ENCODE results near the gene BAZ1B.
"Not testable (repeated sequence)": the region's sequence is repeated elsewhere in the genome, so short reads cannot be mapped to it uniquely, and the experiment has no call there.

Gene BAZ1B, protein sequence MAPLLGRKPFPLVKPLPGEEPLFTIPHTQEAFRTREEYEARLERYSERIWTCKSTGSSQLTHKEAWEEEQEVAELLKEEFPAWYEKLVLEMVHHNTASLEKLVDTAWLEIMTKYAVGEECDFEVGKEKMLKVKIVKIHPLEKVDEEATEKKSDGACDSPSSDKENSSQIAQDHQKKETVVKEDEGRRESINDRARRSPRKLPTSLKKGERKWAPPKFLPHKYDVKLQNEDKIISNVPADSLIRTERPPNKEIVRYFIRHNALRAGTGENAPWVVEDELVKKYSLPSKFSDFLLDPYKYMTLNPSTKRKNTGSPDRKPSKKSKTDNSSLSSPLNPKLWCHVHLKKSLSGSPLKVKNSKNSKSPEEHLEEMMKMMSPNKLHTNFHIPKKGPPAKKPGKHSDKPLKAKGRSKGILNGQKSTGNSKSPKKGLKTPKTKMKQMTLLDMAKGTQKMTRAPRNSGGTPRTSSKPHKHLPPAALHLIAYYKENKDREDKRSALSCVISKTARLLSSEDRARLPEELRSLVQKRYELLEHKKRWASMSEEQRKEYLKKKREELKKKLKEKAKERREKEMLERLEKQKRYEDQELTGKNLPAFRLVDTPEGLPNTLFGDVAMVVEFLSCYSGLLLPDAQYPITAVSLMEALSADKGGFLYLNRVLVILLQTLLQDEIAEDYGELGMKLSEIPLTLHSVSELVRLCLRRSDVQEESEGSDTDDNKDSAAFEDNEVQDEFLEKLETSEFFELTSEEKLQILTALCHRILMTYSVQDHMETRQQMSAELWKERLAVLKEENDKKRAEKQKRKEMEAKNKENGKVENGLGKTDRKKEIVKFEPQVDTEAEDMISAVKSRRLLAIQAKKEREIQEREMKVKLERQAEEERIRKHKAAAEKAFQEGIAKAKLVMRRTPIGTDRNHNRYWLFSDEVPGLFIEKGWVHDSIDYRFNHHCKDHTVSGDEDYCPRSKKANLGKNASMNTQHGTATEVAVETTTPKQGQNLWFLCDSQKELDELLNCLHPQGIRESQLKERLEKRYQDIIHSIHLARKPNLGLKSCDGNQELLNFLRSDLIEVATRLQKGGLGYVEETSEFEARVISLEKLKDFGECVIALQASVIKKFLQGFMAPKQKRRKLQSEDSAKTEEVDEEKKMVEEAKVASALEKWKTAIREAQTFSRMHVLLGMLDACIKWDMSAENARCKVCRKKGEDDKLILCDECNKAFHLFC (N-terminal part only)

DNA sequence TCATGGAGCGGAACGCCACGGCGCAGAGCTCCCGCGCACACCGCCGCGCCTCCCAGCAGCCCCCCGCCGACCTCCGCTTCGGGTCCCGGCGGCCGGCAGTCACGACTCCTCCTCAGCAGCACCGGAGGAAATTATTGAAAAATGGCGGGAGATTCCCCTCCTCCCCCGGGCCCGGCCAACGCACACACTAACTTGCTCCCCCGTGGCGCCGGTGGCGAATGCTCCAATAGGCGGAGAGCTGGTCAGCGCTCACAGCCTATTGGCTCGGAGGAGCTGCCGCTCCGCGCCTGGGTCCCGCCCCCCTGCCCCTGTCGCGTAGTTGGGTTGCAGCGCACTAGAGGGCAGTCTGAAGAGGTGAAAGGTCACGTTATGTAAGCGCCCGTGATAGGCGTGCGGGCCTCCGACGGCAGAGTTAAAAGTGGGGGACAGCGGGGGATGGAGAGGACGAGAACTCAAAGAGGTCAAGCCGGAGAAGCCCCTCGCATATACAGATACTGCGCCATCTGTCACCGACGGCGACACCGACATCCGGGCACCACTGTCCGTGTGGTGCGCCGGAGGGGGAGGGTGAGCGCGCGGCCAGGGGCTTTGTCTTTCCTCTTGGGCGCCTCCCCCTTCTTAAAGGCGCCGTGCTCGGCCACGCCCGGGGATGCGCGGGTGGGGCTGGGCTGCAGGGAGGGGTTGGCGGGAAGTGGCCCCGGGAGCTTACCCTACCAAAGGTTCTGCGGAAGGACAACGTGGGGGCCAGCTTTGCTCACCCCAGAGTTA lies at the start of gene BAZ1B:
TSS of gene BAZ1B (minus strand) at position 189 of the 768 bp plus-strand sequence. CDS start 360 bp downstream, outside the sequence.
- peak; percentile 88 for DNase-seq

DNA sequence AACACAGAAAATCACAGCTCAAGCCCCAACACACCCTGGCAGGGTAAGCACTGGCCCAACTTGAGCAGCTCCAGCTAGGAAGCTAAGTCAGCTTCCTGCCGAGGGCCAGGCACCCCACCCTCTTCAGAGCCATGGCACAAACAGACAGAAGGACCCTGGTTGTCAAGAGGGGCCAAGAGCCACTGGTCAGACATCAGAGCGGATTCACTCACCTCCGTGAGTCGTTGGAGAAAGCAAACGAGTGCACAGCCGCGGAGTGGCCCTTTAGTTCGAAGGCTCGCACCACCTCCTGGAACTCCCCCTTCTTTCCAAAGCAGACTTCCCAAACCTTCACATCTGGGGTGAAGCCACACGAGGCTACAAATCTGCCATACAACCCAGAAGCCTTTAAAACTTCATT lies 48.9 kb upstream of the BAZ1B start:
- DNase-seq, result no peak

DNA sequence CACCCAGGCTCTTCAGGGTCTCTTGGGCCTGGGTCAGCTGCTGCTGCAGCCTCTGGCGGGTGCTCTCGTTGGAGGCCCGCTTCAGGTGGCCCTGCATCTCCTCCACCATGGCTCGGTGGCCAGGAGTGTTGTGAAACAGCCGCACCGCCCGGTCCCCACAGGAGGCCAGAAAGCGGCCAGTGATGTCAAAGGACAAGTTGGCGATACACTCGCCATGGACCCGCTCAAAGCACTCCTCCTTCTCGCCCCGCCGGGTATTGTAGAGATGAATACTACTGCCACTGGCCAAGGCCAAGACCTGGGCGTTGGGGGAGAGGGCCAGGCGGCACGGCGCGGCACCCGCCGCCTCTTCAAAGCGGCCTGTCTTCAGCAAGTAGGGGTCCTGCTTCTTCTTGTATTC lies 48.4 kb upstream of the BAZ1B start:
- no peak for DNase-seq

DNA sequence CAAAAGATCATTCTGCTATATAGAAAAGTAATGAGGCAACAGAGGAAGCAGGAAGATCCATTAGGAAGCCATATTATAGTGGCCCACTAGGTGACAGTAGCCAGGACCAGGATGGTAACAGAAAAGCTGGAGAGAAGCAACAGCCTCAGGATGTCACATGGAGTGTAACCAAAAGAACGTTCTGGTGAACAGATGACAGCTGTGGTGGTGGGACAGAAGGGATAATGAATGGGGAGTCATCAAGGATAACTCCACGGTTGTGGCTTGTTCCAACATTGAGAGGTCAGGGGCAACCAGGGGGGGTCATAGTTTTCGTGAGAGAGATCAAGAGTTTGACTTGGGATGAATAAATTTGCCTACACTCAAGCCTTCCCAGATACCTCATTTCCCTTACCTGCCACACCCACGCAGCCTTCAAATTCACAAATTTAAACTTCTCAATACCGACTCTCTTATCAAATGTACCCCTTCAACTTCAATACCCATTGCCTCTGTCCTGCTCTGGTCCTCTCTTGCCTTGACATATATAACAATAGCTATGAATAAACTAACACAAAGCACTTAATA lies 47.0 kb upstream of the BAZ1B start:
- DNase-seq, result no peak

DNA sequence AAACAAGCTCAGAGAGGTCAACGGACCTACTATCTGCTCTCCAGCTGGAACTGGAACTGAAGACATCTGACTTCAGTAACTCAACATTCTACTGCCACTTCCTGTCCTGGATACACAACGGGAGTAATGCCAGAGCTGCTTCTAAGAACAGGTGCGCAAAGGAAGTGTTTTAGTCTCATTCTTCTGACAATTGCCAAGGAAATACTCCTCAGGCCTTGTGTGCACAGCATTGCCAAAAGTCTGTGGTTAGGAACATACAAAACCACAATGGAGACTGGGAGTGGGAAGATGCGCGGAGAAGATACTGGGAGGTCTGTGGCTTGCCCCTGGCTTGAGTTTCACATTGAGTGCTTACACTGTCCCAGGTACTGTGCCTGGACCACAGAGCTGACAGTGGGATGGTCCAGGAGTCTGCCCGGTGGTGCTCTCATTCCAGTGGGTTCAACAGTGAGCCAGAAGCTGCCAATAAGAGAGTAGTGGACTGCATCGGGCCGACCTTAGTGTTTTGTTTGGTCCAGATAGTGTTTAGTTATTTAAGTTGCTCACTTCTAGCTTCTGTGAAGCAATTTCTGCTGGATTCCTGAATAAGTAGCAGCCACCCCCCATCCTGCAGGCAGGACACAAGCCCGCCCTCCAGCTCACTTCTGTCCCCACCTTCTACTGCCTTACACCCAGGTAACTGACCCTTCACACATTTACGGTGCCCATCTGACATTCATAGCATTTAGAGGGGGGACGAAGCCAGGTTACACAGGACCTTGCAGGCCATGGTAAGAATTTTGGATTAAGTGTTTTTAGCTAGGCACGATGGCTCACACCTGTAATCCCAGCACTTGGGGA lies 46.0 kb upstream of the BAZ1B start:
- DNase-seq, result no peak

DNA sequence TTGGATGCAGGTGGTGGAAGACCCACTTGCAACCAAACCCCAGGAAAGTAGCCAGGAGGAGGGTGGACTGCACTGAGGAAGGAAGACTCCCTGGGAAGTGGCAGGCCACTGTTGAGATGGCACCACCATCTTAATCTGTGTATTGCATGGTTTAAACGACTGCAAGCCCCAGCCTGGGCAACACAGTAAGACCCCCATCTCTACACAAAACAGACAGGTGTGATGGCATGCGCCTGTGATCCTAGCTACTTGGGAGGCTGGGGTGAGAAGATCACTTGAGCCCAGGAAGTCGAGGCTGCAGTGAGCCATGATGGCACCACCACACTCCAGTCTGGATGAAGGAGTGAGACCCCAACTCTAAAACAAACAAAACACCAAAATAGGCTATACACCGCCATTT lies 45.0 kb upstream of the BAZ1B start:
- DNase-seq, result no peak

DNA sequence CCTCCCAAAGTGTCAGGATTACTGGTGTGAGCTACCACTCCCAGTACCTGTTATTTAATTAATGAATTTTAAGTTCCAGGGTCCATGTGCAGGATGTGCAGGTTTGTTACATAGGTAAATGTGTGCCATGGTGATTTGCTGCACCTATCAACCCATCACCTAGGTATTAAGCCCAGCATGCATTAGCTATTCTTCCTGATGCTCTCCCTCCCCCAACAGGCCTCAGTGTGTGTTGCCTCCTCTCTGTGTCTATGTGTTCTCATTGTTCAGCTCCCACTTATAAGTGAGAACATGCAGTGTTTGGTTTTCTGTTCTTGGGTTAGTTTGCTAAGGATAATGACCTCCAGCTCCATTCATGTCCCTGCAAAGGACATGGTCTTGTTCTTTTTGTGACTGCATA lies 44.3 kb upstream of the BAZ1B start:
- not testable (repeated sequence) for DNase-seq

DNA sequence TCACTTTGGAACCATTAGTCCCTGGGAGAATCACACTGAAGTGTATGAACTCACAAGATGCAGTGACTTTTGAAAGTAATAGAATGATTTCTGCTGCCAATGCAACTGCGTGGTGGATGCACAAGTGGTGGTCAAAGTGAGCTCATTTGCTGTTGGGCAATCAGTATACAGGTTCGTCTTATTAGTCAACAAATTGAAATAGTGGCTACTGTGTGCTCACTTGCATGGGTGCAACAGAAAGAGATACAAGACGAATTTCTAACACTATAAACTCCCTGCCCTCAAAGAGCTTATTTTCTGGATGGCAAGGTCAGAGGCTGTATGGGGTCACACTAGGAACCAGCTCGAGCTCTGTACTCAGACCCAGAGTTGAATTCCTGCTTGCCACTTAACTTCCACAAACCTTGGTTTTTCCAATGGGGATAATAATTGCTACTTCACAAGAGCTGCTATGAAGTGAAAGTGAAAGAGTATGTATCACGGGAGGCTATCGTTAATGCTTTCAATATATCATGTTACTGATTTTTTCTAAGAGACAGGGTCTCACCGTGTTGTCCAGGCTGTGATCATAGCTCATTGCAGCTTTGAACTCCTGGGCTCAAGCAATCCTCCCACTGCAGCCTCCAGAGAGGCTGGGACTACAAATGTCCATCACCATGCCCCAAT lies 43.7 kb upstream of the BAZ1B start:
- no peak for DNase-seq

DNA sequence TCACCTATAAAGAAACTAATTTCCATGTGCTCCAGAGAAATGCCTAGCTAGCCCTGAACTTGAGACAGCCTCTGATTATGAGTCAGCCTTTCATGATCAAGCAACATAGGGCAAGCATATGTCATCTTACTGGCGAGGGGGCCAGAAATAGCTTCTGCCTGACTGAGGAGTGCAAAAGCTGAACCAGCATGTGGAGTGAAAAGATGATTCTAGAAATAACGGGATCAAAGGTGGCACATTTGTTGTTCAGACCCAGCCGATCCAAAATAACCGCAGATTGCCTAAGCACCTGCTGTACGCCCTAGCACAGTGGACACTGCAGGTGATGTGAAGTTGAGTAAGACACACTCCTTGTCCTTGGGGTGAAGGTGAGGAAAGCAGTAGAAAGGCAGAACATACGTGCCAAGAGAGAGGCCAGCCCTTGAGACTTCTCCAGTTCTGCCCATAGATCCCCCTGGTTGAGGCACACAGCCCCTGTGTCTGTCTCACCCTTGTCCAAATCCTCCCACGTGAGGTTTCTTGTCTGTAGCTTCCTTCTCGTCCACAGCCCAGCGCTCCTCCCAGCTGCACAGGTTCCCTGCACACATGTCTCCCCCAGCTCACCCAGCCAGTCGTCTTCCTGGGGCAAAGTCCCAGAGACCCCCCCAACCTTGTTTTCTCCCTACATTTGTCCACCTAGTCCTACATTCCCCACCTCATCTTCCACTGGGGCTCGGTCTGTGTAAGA lies 38.2 kb upstream of the BAZ1B start:
- DNase-seq, result no peak

DNA sequence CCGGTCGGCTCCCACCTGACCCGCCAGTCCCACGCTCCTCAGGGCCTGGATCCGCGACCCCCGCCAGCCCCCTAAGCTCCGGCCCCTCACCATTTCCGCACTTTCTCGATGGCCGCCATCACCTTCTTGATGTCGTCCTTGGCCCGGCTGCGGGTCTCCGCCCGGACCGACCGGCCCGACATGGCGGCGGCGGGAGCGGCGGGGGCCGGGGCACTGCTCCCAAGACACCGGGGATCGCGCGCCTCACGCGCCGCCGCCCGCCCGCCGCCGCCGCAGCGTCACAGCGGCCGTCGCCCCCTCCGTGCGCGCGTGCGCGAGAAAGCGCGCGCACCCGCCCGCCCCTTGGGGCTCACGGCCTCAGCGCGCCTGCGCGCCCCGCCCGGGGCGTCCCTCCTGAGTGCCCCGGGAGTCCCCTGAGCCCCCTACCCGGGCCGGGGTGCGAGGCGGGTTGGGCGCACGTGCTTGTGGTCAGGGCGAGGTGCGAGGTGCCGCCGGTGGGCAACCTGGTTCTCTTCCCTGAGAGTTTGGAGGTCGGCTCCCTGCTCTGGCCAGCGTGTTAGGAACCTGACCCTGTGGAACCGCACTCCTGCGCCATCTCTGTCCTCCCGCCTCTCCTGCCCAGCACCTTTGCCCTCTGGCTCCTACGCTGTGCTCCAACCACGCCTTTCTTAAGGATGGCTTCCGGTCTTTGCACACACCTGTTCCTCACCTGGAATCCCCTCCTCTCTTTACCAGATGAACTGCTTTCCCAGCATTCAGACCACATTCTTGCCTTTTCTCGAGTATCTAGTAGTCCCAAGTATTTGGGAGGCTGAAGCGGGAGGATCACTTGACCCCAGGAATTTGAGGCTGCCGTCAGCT lies 35.5 kb upstream of the BAZ1B start, which contains the start of gene BCL7B:
TSS of gene BCL7B (minus strand) at position 294 of the 861 bp plus-strand sequence. CDS start at position 182, 112 bp downstream.
- peak; percentile 93 for DNase-seq

DNA sequence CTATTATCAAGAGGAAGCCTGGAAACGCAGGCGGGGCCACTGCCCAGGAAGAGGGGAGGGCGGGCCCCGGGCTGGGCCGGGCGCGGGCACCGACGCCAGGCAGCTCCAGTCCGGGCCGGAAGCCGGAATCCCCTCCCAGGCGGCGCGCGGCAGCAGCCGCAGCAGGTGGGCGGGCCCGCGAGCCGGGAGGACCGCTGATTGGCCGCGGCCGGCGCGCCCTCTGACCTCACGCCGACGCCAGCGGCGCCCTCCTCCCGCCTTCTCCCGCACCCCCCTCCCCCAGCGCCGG lies 35.0 kb upstream of the BAZ1B start:
- peak; percentile 90 for DNase-seq

DNA sequence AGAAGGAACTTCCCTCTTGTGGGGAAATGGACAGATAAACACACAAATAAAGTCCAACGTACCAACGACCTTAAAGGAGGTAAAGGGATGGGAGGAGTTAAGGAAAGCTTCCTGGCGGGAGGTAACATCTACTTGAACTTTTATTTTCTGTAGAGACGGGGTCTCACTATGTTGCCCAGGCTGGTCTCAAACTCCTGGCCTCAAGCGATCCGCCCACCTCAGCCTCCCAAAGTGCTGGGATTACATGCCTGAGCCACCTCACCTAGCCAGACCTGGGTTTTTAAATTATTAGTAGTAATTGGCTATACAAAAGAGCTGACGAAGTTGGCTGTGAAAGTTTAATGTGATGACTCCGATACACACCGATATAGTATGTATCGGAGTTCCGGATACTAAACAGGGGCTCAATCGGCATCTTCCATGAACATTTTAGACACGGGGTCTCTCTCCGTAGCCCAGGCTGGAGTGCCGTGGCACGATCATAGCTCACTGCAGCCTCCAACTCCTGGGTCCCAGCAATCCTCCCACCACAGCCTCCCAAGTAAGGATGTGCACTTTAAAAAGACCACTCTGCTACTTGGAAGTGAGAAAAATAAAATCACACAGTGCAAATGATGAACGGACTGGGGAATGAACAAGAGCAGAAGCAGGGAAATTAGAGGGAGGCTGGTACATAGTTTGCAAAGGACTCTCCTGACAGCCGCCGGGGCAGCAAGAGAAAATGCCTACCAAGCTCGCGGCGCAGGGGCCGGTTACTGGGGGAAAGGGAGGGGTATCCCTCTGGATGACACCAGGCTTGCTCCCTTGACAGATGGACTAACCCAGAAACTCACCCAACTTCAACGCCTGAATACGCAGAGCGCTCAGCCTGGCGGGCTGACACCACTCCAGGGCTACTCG lies 34.4 kb upstream of the BAZ1B start:
- DNase-seq, result no peak

DNA sequence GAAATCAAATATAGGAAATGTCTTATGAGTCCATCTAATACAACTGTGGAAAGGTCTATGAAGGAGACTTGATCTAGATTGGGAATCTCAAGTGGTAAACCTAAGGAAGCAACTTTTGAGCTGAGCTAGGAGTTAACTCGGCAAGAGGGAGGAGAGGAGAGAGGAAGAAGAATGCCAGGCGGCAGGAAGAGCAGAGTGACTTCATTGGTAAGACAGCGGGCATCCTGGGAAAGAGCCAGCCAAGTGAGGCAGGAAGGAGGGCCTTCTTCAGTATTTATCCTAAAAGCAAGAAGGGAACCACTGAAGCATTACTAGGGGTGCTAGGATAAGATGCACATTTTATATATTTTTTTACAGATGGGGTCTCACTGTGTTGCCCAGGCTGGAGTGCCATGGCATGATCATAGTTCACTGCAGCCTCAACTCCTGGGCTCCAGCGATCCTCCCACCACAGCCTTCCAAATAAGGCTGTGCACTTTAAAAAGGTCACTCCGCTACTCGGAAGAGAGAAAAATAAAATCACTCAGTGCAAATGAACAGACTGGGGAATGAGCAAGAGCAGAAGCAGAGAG lies 33.4 kb upstream of the BAZ1B start:
- no peak for DNase-seq

DNA sequence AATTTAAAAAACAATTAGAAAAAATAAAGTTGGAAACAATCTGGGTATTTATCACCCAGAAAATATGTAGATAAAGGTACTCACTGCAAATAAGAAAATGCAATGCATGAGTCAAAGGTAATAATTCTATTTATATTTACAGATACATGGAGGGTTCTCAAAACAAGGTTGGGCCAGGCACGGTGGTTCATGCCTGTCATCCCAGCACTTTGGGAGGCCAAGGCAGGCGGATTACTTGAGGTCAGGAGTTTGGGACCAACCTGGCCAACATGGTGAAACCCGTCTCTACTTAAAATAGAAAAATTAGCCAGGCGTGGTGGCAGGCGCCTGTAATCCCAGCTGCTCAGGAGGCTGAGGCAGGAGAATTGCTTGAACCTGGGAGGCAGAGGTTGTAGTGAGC lies 28.0 kb upstream of the BAZ1B start:
- not testable (repeated sequence) for DNase-seq

DNA sequence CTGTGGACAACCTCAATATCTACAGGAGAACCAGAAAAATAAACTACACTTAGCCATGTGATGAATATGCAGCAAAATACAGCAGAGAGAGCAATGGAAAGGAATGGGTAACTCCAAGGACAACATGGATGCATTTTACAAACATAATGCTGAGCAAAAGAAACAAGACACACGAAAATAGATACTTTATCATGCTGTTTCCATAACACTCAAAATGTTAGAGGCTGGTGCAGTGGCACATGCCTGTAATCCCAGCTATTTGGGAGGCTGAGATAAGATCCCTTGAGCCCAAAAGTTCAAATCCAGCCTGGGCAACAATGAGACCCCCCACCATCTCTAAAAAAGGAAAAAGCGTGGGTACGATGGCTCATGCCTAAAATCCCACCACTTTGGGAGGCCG lies 27.1 kb upstream of the BAZ1B start:
- no peak for DNase-seq

DNA sequence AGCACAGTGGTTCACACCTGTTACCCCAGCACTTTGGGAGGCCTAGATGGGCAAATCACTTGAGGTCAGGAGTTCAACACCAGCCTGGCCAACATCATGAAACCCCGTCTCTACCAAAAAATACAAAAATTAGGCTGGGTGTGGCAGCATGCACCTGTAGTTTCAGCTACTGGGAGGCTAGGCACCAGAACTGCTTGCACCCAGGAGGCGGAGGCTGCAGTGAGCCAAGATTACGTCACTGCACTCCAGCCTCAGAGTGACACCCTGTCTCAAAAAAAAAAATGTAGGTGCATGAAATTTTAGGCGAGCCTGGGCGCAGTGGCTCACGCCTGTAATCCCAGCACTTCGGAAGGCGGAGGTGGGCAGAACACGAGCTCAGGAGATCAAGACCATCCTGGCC lies 25.7 kb upstream of the BAZ1B start:
- no peak for DNase-seq

DNA sequence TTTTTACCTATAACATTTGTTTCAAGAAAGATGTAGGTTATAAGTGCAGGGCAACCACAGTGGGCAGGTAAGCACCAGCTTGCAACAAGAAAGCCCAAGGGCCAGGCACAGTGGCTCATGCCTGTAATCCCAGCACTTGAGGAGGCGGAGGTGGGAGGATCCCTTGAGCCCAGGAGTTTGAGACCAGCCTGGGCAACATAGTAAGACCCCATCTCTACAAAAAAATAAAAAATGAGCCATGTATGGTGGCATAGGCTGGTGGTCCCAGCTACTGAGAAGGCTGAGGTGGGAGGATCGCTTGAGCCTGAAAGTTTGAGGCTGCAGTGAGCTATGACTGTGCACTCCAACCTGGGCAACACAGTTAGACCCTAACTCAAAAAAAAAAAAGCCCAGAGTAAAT lies 22.6 kb upstream of the BAZ1B start:
- DNase-seq, result no peak

DNA sequence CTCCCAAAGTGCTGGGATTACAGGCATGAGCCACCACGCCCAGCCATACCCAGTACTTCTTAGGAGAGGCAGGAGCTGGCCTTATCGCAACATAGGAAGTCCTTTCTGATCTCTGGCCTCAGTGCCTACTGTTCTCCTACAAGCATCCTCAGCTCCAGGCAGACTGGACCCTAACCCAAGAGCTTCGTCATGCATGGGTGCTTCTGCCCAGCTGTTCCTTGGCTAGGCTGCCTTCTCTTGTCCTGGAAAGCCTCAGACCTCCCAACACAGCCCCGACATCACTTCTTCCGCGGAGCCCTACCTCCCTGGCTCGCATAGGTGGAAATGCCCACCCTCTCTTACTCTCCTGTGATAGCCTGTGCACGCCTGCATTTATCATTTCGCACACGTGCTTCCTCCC lies 19.6 kb upstream of the BAZ1B start:
- no peak for DNase-seq

Measured in 8988T (cell line).